SU-DHL-6 (cell line): ENCODE data around the gene GNG4.

Source experiments
- H2AFZ ChIP-seq: fragments of 200-600 bp; sonication (generic); 2 replicates; pipeline ENCODE4 v1.6.1; 2014; ENCODE audit warnings: low read depth, mild to moderate bottlenecking, moderate library complexity, mixed read lengths, antibody characterized with exemption, low read length; ENCODE audit not compliant: severe bottlenecking
- H3F3A ChIP-seq: fragments of 200-600 bp; shearing (Covaris generic); 2 replicates; pipeline ENCODE4 v1.6.0; 2016; ENCODE audit warnings: antibody characterized with exemption, mild to moderate bottlenecking; ENCODE audit not compliant: insufficient read depth
- H3K27ac ChIP-seq: fragments of 200-600 bp; sonication (generic); 2 replicates; pipeline ENCODE4 v1.5.1; 2016; ENCODE audit warnings: low read depth, mild to moderate bottlenecking, low read length, moderate library complexity, mixed read lengths
- H3K27me3 ChIP-seq: fragments of 200-600 bp; sonication (generic), shearing (Covaris generic); 2 replicates; pipeline ENCODE4 v1.6.0; 2014; ENCODE audit warnings: mild to moderate bottlenecking, low read length
- H3K36me3 ChIP-seq: fragments of 200-600 bp; sonication (generic); 2 replicates; pipeline ENCODE4 v1.6.1; 2014; ENCODE audit warnings: mild to moderate bottlenecking, low read length, mixed read lengths
- H3K4me2 ChIP-seq: fragments of 300-600, 200-600 bp; shearing (Covaris generic), sonication (generic); 2 replicates; pipeline ENCODE4 v1.6.0; 2014; ENCODE audit warnings: low read length, low read depth, mild to moderate bottlenecking; ENCODE audit not compliant: poor library complexity, severe bottlenecking
- H3K4me3 ChIP-seq: fragments of 200-600 bp; sonication (generic); 2 replicates; pipeline ENCODE4 v1.5.1; 2014; ENCODE audit warnings: antibody characterized with exemption, low read length, mild to moderate bottlenecking, mixed read lengths; ENCODE audit not compliant: insufficient read depth, poor library complexity, severe bottlenecking
- H3K79me2 ChIP-seq: fragments of 200-600 bp; sonication (generic); 2 replicates; pipeline ENCODE4 v1.6.1; 2014; ENCODE audit warnings: mild to moderate bottlenecking, low read length, moderate library complexity; ENCODE audit not compliant: insufficient read depth
- H3K9ac ChIP-seq: fragments of 200-600 bp; sonication (generic); 2 replicates; pipeline ENCODE4 v1.7.0; 2014; ENCODE audit warnings: mild to moderate bottlenecking, low read length
- H3K9me2 ChIP-seq: fragments of 200-600 bp; sonication (generic); replicated peaks from 2 replicates; pipeline ENCODE4 v1.6.1; 2014; ENCODE audit warnings: low read length; ENCODE audit not compliant: insufficient read depth
- H3K9me3 ChIP-seq: fragments of 200-600 bp; sonication (generic); 2 replicates; pipeline ENCODE4 v1.6.1; 2014; ENCODE audit warnings: low read length, mixed read lengths; ENCODE audit not compliant: insufficient read depth
- H4K20me1 ChIP-seq: fragments of 200-600 bp; sonication (generic); 2 replicates; pipeline ENCODE4 v1.6.1; 2014; ENCODE audit warnings: low read depth, mild to moderate bottlenecking, antibody characterized with exemption, low read length, moderate library complexity, mixed read lengths
- CTCF ChIP-seq: fragments of 200-600 bp; sonication (generic); IDR thresholded peaks from one replicate; pipeline ENCODE4 v1.5.1; 2017; ENCODE audit warnings: antibody characterized with exemption, mild to moderate bottlenecking, low read length, moderate library complexity; ENCODE audit not compliant: insufficient read depth, poor library complexity, severe bottlenecking
- EZH2phosphoT487 ChIP-seq: fragments of 200-600 bp; sonication (generic), shearing (Covaris generic); conservative IDR thresholded peaks from 2 replicates; pipeline ENCODE4 v1.6.1; 2018; ENCODE audit warnings: mild to moderate bottlenecking, antibody characterized with exemption, low read length, moderate library complexity, mixed read lengths

Gene GNG4

GRCh38 chr1:235588156-235588555, 61.4 kb downstream of the GNG4 start:
- Histone ChIP-seq H3K4me2 (no peak overlapping the region), H4K20me1 (no peaks in the 10 kb centered on the region), H3K27ac (no peak overlapping the region), H3K9me3 (peaks cover 23% of the 10 kb centered on the region; the same call in 1 of the 2 replicates), H3K9ac (no peak overlapping the region), H3F3A (no peaks in the 10 kb centered on the region), H3K79me2 (no peaks in the 10 kb centered on the region), H3K4me3 (no peak overlapping the region), H3K36me3 (no peaks in the 10 kb centered on the region), H3K27me3 (no peaks in the 10 kb centered on the region), H3K9me2 (no peaks in the 10 kb centered on the region), H2AFZ (no peak overlapping the region)
- no peak for TF ChIP-seq CTCF
- TF ChIP-seq EZH2phosphoT487: no peak

- H3K4me2 ChIP-seq: no peak overlapping the region
- H3K27me3 ChIP-seq: no peaks in the 10 kb centered on the region
- TF ChIP-seq CTCF (no peak), EZH2phosphoT487 (no peak)
- H3K9me3 ChIP-seq: peaks cover 23% of the 10 kb centered on the region; the same call in 1 of the 2 replicates
- H3K36me3 ChIP-seq: no peaks in the 10 kb centered on the region
- H3K4me3 ChIP-seq: no peak overlapping the region
- H2AFZ ChIP-seq: no peak overlapping the region
- H3K9me2 ChIP-seq: no peaks in the 10 kb centered on the region
- H3K27ac ChIP-seq: no peak overlapping the region
- no peak overlapping the region for H3K9ac ChIP-seq
- no peaks in the 10 kb centered on the region for H3K79me2 ChIP-seq
- H4K20me1 ChIP-seq: no peaks in the 10 kb centered on the region
- no peaks in the 10 kb centered on the region for H3F3A ChIP-seq
Observed at GRCh38 chr1:235586992-235587391, 62.6 kb downstream of the GNG4 start.

- H3K9ac ChIP-seq: no peak overlapping the region
- H3F3A ChIP-seq: no peaks in the 10 kb centered on the region
- peaks cover 23% of the 10 kb centered on the region; the same call in 1 of the 2 replicates for H3K9me3 ChIP-seq
- TF ChIP-seq CTCF (no peak), EZH2phosphoT487 (no peak)
- no peaks in the 10 kb centered on the region for H3K36me3 ChIP-seq
- H3K9me2 ChIP-seq: no peaks in the 10 kb centered on the region
- no peak overlapping the region for H3K4me2 ChIP-seq
- H3K27me3 ChIP-seq: no peaks in the 10 kb centered on the region
- H4K20me1 ChIP-seq: no peaks in the 10 kb centered on the region
- no peak overlapping the region for H3K27ac ChIP-seq
- H2AFZ ChIP-seq: no peak overlapping the region
- no peak overlapping the region for H3K4me3 ChIP-seq
- H3K79me2 ChIP-seq: no peaks in the 10 kb centered on the region
Observed at GRCh38 chr1:235586413-235586812, 63.2 kb downstream of the GNG4 start.

GRCh38 chr1:235584973-235585372, 64.6 kb downstream of the GNG4 start:
- Histone ChIP-seq H3K9ac (no peak overlapping the region), H3K4me2 (no peak overlapping the region), H3F3A (no peaks in the 10 kb centered on the region), H3K79me2 (no peaks in the 10 kb centered on the region), H3K36me3 (no peaks in the 10 kb centered on the region), H3K4me3 (no peak overlapping the region), H2AFZ (no peak overlapping the region), H4K20me1 (no peaks in the 10 kb centered on the region), H3K9me3 (peaks cover 23% of the 10 kb centered on the region; the same call in 1 of the 2 replicates), H3K27ac (no peak overlapping the region), H3K9me2 (no peaks in the 10 kb centered on the region), H3K27me3 (no peaks in the 10 kb centered on the region)
- TF ChIP-seq CTCF (no peak), EZH2phosphoT487 (no peak)
